Bone marrow (tissue), 2 donors: ENCODE measurements around the gene TUBE1.
A peak's percentile ranks its signal among the peaks of the same experiment; 100 is the strongest.
"Not testable (repeated sequence)": the region's sequence is repeated elsewhere in the genome, so short reads cannot be mapped to it uniquely, and the experiment has no call there.

Experiments
- DNase-seq, 2 donors: peaks; one replicate each; lab custom pipeline; 2025; lab: John Stamatoyannopoulos, UW

Gene TUBE1

GRCh38 chr6:112062966-112063365 is 24.3 kb downstream of the TUBE1 start:
- DNase-seq: no peak

GRCh38 chr6:112061605-112062004 is 25.7 kb downstream of the TUBE1 start:
- DNase-seq: no peak

GRCh38 chr6:112058243-112059032 is 28.8 kb downstream of the TUBE1 start:
- DNase-seq: no peak

- DNase-seq: no peak
Observed at GRCh38 chr6:112054555-112055190, 32.6 kb downstream of the TUBE1 start.

GRCh38 chr6:112054001-112054400 is 33.3 kb downstream of the TUBE1 start, which contains the start of gene CCN6:
Gene CCN6 (plus strand): TSS chr6:112054104. CDS start chr6:112054358, 254 bp downstream.
- no peak for DNase-seq

GRCh38 chr6:112051251-112051740 is 36.0 kb downstream of the TUBE1 start:
- not testable (repeated sequence) for DNase-seq

DNA sequence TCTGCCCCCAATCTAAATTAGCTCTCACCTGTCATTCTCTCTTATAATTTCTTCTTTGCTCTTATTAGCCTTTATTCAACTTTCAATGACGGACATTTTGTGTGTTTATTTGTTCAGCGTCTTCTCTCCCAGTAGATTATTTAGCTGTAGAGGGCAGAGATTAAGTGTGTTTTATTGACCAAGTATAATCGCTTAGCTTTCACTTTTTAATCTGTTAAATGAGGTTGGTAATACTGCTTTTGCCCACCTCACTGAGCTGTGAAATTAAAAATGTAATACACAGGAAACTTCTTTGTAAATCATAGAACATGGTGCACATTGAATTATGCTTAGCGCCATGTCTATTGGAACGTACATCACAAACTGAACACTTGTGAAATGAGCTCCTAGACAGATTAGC is 36.9 kb downstream of the TUBE1 start:
- no peak for DNase-seq

DNA sequence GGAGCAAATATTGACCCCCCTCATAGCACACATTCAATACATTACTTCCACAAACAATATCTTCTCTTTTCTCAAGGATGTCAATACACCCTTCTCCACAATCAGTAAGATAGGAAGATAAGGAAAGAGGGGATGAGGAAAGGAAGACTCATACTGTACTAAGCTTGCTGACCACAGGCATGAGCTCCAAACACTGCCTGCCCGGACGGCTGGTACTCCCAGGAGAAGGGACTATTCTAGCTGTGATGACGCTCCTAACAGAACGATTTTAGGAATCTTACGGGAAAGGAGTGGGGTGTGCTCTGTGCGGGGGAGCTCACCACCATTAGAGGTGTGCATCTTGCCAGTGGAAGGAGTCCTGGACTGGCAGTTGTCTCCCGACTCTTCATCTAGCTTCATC is 37.3 kb downstream of the TUBE1 start:
- no peak for DNase-seq

DNA sequence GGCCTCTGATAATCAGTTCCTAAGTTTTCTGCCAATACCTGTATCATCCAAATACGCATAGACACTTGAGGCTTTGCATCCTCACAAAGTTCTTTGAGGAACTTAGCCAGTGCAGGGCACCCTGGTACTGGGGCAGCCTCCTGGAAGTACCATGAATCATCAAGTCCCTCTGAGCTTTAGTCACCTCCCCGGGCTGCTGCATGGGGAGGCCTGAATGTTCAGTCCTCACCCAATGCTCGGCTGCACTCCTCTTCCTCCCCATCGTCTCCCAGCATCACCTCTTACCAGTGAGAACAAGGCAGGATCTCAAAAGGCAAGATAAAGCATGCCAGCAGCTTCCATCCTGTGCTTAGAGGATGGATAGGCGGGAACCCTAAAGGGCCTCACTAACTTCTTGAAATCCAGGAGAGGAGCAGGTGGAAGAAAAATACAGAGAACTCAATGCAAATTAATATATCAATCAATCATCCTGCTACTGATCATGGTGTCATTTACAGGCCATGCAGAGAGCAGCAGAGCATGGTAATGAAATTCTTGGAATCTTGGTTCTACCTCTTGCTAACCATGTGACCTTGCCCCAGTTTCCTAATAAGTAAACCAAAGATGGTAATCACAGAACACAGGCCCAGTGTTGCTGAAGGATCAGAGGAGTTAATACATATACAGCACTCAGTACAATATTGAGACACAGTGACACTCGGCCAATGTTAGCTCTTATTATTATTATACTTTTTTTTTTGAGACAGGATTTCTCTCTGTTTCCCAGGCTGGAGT is 38.1 kb downstream of the TUBE1 start:
- no peak for DNase-seq

GRCh38 chr6:112047523-112047922 is 39.8 kb downstream of the TUBE1 start:
- DNase-seq: not testable (repeated sequence)

DNA sequence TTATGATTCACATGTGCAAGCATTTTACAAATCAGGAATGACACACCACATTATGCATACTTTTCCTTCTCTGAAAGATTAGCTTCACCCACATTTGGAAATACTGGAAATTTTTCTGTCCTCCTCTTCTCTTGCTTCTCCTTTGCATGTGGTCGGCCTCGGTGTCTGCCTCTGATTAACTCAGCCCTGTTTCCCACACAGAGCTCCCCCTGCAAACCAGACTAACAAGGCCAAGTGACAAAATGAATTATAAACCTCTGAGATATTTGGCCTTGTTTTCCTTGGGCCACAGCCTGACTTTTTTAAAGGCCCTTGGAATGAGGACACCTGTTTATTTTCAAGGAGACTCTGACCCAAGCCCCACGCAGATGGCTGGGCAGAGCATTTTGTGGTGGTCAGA is 42.4 kb downstream of the TUBE1 start:
- no peak for DNase-seq

DNA sequence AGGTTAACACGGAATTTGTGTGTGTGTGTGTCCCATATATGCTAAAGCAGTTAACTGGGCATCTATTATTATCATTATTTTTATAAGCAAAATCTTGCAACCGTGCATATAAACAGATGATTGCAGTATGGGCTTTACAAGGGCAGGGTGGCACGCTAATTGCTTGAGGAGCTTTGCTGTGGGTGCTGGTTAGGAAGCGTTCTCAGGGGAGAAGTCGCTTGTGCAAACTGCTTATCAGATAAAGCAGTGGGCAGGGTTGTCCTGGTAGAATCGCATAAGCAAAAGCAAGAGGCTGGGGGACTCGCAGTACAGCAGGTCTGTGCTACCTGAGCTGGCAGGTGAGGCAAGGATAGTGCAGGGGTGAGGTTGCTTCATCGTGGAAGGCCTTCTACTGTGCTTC is 43.1 kb downstream of the TUBE1 start:
- no peak for DNase-seq

- DNase-seq: peak; percentile 64 to 89
Observed at GRCh38 chr6:112043032-112044007, 44.0 kb downstream of the TUBE1 start.

- no peak for DNase-seq
Observed at GRCh38 chr6:112041535-112041934, 45.7 kb downstream of the TUBE1 start.

- DNase-seq: no peak
Observed at GRCh38 chr6:112040956-112041355, 46.3 kb downstream of the TUBE1 start.

DNA sequence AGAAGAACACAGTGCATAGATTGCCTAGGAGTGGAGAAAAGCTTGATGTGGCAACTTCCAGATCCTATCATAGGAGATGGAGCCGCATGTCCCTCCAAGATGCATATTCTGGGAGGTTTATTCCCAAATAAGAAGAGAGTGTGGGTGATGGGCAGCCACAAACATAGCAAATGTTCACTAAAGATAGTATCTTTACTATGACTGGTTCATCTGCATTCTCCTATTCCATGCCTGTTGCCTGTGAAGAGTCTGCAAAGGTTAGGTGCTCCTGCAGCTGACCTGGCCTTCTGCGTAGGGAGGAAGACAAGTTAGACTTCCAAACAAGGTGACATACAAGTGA is 47.9 kb downstream of the TUBE1 start:
- DNase-seq: no peak

- no peak for DNase-seq
Observed at GRCh38 chr6:112038756-112039430, 48.4 kb downstream of the TUBE1 start.

DNA sequence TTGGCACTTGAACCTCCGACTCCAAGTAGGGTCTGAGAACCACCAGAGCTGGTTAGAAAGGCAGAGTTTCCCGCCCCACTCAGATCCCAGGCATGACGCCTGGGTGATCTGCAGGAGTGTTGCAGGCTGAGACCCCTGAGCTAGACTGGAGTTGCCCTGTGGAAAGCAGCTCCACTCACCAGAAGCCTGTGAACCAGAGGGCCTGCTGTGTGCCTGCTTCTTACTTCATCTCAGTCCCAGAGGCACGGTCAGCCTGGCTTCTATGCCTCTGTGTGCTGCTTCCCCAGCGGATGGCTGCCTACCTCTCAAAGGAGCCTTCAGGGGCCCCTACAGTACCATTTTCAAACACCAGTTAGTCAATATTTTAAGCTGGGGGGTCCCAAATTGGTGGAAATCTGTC is 49.0 kb downstream of the TUBE1 start:
- no peak for DNase-seq

DNA sequence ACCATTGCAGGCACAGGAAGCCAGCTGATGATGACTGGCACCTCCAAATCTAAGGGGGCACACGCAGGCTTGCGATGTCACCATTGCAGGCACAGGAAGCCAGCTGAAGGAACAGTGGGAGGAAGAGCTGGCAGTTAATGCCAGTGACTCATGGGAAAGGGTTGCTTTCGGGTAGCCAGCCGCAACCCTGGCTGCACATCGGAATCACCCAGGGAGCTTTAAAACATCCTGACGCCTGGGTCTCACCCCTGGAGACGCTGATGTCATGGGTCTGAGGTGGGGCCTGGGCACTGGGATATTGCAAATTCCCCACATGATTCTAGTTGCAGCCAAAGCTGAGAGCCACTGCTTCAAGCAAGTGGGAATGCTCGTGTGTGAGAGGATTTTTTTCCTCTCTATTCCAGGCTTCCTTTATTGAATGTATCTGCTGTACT is 49.5 kb downstream of the TUBE1 start:
- peak in 1 of 2 donors; percentile 83 for DNase-seq

DNA sequence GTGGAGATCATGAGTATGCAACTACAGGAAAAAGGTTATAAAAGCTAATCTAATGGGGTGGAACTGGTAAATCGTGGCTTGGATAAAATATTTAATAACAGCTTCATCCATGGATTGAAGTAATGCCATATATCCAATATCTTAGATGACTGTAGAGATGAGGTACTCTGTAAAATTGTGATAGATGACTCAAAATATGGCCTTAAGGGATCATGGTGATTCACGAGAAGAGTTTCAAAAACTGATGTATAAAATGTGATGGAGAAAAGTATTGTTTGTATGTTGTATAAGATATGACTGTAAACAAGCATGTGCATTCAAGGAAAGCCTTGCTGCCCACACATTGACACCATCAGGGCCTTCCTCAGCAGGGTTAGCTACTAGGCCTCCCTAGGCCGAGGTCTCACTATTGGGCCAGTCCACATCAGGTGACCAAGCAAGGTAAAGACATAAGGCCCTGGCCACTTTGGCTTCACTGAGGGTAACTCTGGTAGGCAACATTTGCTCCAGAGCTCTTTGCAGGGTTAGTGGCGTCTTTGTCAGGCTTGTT is 51.1 kb downstream of the TUBE1 start:
- DNase-seq: no peak

DNA sequence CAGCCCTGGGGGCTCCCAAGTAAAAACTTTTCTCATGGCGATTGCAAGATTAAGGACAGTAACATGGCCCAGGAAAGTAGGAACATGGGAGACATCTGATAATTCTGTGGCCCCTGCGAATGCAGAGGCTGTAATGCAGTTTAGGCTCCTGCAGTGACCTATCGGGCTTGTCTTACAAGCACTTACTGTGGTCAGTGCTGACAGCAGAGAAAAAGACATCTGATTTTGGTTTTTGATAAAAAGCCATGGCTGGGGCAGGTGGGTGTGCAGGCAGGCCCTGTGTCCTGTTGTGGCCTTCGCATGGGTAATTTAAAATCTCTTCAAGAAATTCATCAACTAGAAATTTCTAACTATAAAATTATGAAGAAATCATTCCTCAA is 52.7 kb downstream of the TUBE1 start:
- DNase-seq: no peak
